Measurements from ENCODE around the gene ORM1.

DNA sequence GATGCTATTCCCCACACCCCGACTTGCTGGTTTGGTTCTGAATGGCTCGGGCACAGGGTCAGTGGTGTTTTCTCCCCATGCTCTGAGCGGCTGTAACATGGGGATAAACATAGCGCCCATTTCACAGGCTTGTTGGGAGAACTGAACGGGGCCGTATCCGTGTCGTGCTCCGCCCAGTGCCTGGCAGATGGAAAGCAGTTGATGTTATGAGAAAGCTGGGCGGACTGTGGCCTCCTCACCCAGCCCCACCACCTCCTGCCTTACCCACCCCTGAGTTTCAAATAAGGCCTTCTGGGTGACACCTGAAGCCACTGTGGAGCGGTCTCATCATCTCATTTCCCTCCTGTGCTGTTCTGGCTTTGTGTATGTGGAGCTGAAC lies 21.3 kb downstream of the ORM1 start:
- TF ChIP-seq, protein P1, sequence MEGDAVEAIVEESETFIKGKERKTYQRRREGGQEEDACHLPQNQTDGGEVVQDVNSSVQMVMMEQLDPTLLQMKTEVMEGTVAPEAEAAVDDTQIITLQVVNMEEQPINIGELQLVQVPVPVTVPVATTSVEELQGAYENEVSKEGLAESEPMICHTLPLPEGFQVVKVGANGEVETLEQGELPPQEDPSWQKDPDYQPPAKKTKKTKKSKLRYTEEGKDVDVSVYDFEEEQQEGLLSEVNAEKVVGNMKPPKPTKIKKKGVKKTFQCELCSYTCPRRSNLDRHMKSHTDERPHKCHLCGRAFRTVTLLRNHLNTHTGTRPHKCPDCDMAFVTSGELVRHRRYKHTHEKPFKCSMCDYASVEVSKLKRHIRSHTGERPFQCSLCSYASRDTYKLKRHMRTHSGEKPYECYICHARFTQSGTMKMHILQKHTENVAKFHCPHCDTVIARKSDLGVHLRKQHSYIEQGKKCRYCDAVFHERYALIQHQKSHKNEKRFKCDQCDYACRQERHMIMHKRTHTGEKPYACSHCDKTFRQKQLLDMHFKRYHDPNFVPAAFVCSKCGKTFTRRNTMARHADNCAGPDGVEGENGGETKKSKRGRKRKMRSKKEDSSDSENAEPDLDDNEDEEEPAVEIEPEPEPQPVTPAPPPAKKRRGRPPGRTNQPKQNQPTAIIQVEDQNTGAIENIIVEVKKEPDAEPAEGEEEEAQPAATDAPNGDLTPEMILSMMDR (IDR thresholded peaks at IDR 0.05) = no peak
- TF ChIP-seq POLR2A (IDR thresholded peaks at IDR 0.05) = no peak

All from adrenal gland (tissue), 5 donors.